NCI-H526 (cell line): ENCODE measurements around the gene KIF3C.
A peak's percentile ranks its signal among the peaks of the same experiment; 100 is the strongest.

Experiments
- DNase-seq, 2 experiments: peaks; one replicate each; lab custom pipeline; 2025; lab: John Stamatoyannopoulos, UW

Gene KIF3C

GRCh38 chr2:25877431-25878360, 104.6 kb downstream of the KIF3C start:
- peak; percentile 71 to 72 for DNase-seq
